ENCODE data around the gene EIF5A. TPM values are rescaled to one million over a fixed set of nuclear protein-coding genes. Genes with fewer than 3 reads are reported as not detected.
A peak's percentile ranks its signal among the peaks of the same experiment; 100 is the strongest.
"Not testable (repeated sequence)": the region's sequence is repeated elsewhere in the genome, so short reads cannot be mapped to it uniquely, and the experiment has no call there.

EIF5A gene
- polyA plus RNA-seq, 1 donor = 295 TPM

GRCh38 chr17:7332600-7333069 lies 25.2 kb downstream of the EIF5A start:
- not testable (repeated sequence) for DNase-seq

- DNase-seq = no peak
Observed at GRCh38 chr17:7334938-7335538, 27.6 kb downstream of the EIF5A start.

GRCh38 chr17:7335765-7336164 lies 28.3 kb downstream of the EIF5A start:
- DNase-seq = not testable (repeated sequence)

- no peak for DNase-seq
Observed at GRCh38 chr17:7336240-7337175, 29.1 kb downstream of the EIF5A start, which contains the start of gene ACAP1. ACAP1 (plus strand) TSS chr17:7336529; CDS start chr17:7336735, 206 bp downstream.

- not testable (repeated sequence) for DNase-seq
Observed at GRCh38 chr17:7337600-7337999, 30.2 kb downstream of the EIF5A start.

GRCh38 chr17:7340179-7340578 lies 32.8 kb downstream of the EIF5A start:
- no peak for DNase-seq

- no peak for DNase-seq
Observed at GRCh38 chr17:7341842-7342241, 34.4 kb downstream of the EIF5A start.

GRCh38 chr17:7343250-7343649 lies 35.8 kb downstream of the EIF5A start:
- no peak for DNase-seq

GRCh38 chr17:7346761-7347614 lies 39.6 kb downstream of the EIF5A start:
- no peak for DNase-seq

GRCh38 chr17:7347630-7348477 lies 40.4 kb downstream of the EIF5A start:
- DNase-seq = no peak

- DNase-seq = no peak
Observed at GRCh38 chr17:7348478-7349242, 41.2 kb downstream of the EIF5A start.

- peak; percentile 79 for DNase-seq
Observed at GRCh38 chr17:7351665-7352502, 44.5 kb downstream of the EIF5A start, which contains the start of gene KCTD11. KCTD11 (plus strand) TSS chr17:7352162.

- DNase-seq = no peak
Observed at GRCh38 chr17:7352503-7352889, 45.1 kb downstream of the EIF5A start.

- DNase-seq = no peak
Observed at GRCh38 chr17:7352910-7353635, 45.6 kb downstream of the EIF5A start.

- no peak for DNase-seq
Observed at GRCh38 chr17:7354262-7354843, 46.9 kb downstream of the EIF5A start.

GRCh38 chr17:7355053-7355452 lies 47.6 kb downstream of the EIF5A start, which contains the start of gene TMEM95:
TMEM95 (plus strand) TSS chr17:7355156; CDS start chr17:7355205, 49 bp downstream.
- DNase-seq = no peak

- DNase-seq = no peak
Observed at GRCh38 chr17:7355573-7355972, 48.1 kb downstream of the EIF5A start.

GRCh38 chr17:7356072-7356549 lies 48.7 kb downstream of the EIF5A start:
- no peak for DNase-seq

All from hindlimb muscle (tissue), 1 donor.